PC-3 (cell line): Measurements from ENCODE around the gene SIM2. TPM values are rescaled to one million over a fixed set of nuclear protein-coding genes. Genes with fewer than 3 reads are reported as not detected.

Source experiments
- ATAC-seq: fragments of 200-7000 bp; cut with Tn5 transposase; 2 replicates; pipeline ENCODE4 v1.9.1; 2020; ENCODE audit warnings: mild to moderate bottlenecking, moderate library complexity
- BruUV-seq: library from RNA; stranded (reverse); fragments of 400-500 nt; replicated peaks from 2 replicates; lab custom pipeline; 2021; lab: Mats Ljungman, UMichigan
- CTCF ChIA-PET: fragments of 300-600 bp; sonication (Branson Sonifier 250); formaldehyde crosslinking; loops from one replicate; lab custom pipeline; 2022; ENCODE audit warnings: antibody characterized with exemption; lab: Charles Lee
- POLR2A ChIA-PET: fragments of 300-600 bp; sonication (Branson Sonifier 250); formaldehyde crosslinking; loops from one replicate; lab custom pipeline; 2022; ENCODE audit warnings: antibody characterized with exemption; ENCODE audit not compliant: unreplicated experiment; lab: Charles Lee
- DNase-seq: peaks from one replicate; pipeline ENCODE4 v3.0.0-alpha.2; 2015
- H2AFZ ChIP-seq: fragments of 300-600 bp; sonication (generic); 2 replicates; pipeline ENCODE4 v1.6.0; 2016; ENCODE audit warnings: antibody characterized with exemption, low read length
- H3F3A ChIP-seq: fragments of 300-600 bp; sonication (generic); one replicate; pipeline ENCODE4 v1.6.0; 2017; ENCODE audit warnings: antibody characterized with exemption, low read length, control low read depth, mild to moderate bottlenecking; ENCODE audit not compliant: unreplicated experiment
- H3K27ac ChIP-seq: fragments of 300-600 bp; sonication (generic); 2 replicates; pipeline ENCODE4 v1.5.1; 2016; ENCODE audit warnings: mild to moderate bottlenecking, low read length
- H3K27me3 ChIP-seq: fragments of 300-600 bp; sonication (generic); 2 replicates; pipeline ENCODE4 v1.6.1; 2016; ENCODE audit warnings: low read length, mixed read lengths
- H3K36me3 ChIP-seq: fragments of 300-600 bp; sonication (generic); 2 replicates; pipeline ENCODE4 v1.6.1; 2016; ENCODE audit warnings: low read depth, mixed run types, low read length, mixed read lengths
- H3K4me1 ChIP-seq: fragments of 300-600 bp; sonication (generic); 2 replicates; pipeline ENCODE4 v1.5.1; 2016; ENCODE audit warnings: low read length; ENCODE audit not compliant: insufficient read depth
- H3K4me2 ChIP-seq: fragments of 300-600 bp; sonication (generic); 2 replicates; pipeline ENCODE4 v1.6.0; 2016; ENCODE audit warnings: low read length
- H3K4me3 ChIP-seq: fragments of 300-600 bp; sonication (generic); 2 replicates; pipeline ENCODE4 v1.5.1; 2016; ENCODE audit warnings: mild to moderate bottlenecking, low read length, mixed read lengths
- H3K79me2 ChIP-seq: fragments of 300-600 bp; sonication (generic); 2 replicates; pipeline ENCODE4 v1.6.1; 2017; ENCODE audit warnings: low read length, mixed read lengths
- H3K9ac ChIP-seq: fragments of 300-600 bp; sonication (generic); 2 replicates; pipeline ENCODE4 v1.6.0; 2016; ENCODE audit warnings: mild to moderate bottlenecking, low read length
- H3K9me2 ChIP-seq: fragments of 300-600 bp; sonication (generic); replicated peaks from 2 replicates; pipeline ENCODE4 v1.6.1; 2016; ENCODE audit warnings: mixed run types, low read length, mixed read lengths
- H3K9me3 ChIP-seq: fragments of 300-600 bp; sonication (generic); 2 replicates; pipeline ENCODE4 v1.6.1; 2016; ENCODE audit warnings: low read length, mixed read lengths
- H4K20me1 ChIP-seq: fragments of 300-600 bp; sonication (generic); 2 replicates; pipeline ENCODE4 v1.6.1; 2016; ENCODE audit warnings: low read length, mixed read lengths
- EZH2 ChIP-seq: fragments of 300-600 bp; sonication (generic); IDR thresholded peaks from one replicate; pipeline ENCODE4 v1.6.1; 2017; ENCODE audit warnings: antibody characterized with exemption, mild to moderate bottlenecking, low read length; ENCODE audit not compliant: unreplicated experiment
- EZH2phosphoT487 ChIP-seq: fragments of 300-600 bp; sonication (generic); IDR thresholded peaks from 2 replicates; pipeline ENCODE4 v1.6.1; 2018; ENCODE audit warnings: mild to moderate bottlenecking, antibody characterized with exemption, low read length, borderline replicate concordance
- intact Hi-C: fragments of 100-400 bp; cut with micrococcal nuclease; formaldehyde crosslinking; loops from 2 replicates; pipeline ENCODE4 v1.9.0; 2023
- total RNA-seq: library from RNA; depleted of rRNA; stranded (reverse); fragments of >200 nt; gene quantifications from 2 replicates; pipeline ENCODE4 v1.2.3, GENCODE V29; 2014
- TF ChIP-seq, protein P1 (sequence below): fragments of 300-600 bp; sonication (generic); conservative IDR thresholded peaks from 2 replicates; pipeline ENCODE4 v1.5.1; 2017; ENCODE audit warnings: antibody characterized with exemption, low read depth, mild to moderate bottlenecking, low read length

SIM2 gene
- total RNA-seq, 1 experiment from 2014 or later: 71.2 TPM

DNA sequence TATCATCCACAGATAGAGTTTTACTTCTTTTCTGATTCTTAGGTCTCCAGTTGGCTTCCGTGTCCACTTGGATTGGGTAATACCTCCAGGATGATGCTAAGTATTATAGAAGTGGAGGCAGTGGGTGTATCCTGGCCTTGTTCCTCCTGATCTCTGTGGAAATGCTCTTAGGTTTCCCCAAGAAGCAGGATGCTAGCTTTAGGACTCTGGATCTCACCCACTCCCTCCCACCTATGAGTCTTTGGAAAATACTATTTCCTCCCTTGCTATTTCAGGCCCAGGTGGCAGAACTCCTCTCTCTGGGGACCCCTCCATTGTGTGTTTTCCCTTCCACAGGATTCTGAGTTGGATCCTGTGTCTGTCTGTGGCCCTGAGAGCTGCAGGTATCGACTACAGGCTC is 86.7 kb downstream of the SIM2 start:
- Histone ChIP-seq H3K9me3 (no peaks in the 10 kb centered on the region), H3K27ac (no peak overlapping the region), H2AFZ (no peak overlapping the region), H3K4me2 (no peak overlapping the region), H3K9me2 (no peaks in the 10 kb centered on the region), H3K27me3 (no peaks in the 10 kb centered on the region), H3K36me3 (no peaks in the 10 kb centered on the region), H3K4me3 (no peak overlapping the region), H3K4me1 (peaks cover 45% of the 10 kb centered on the region), H3K9ac (no peak overlapping the region), H3F3A (no peaks in the 10 kb centered on the region), H3K79me2 (no peaks in the 10 kb centered on the region), H4K20me1 (no peaks in the 10 kb centered on the region)
- ChIA-PET POLR2A (no interaction called here), CTCF (no interaction called here)
- no TSS peak for BruUV-seq
- DNase-seq (no peak), ATAC-seq (no peak)
- TF ChIP-seq EZH2phosphoT487: no peak
- TF ChIP-seq EZH2: no peak
- intact Hi-C loops: loop anchor here (2.0 kb wide), 1 partner anchor 29 kb away; no protein-coding TSS in a partner anchor

DNA sequence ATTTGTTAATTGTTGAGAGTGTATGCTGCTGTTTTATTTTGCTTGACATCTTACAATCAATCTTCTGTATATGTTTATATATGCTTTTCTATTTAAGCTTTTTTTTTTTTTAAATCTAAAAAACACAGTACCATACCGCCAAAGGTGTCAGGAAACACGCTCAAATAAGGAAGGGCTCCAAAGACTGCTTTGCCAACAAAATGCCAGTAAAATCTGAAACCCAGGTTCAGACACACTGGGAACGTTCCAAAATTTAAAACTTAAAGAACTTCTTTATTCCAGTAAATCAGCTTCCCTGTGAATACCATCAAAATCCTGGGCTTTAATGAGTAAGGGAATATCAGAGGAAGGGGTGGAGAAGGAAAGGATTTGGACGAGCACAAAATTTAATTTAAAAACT is 87.3 kb downstream of the SIM2 start:
- ChIA-PET CTCF (no interaction called here), POLR2A (no interaction called here)
- H3K4me1 ChIP-seq: peaks cover 41% of the 10 kb centered on the region
- no peak overlapping the region for H3K9ac ChIP-seq
- no peak overlapping the region for H2AFZ ChIP-seq
- H3K27me3 ChIP-seq: no peaks in the 10 kb centered on the region
- ATAC-seq: no peak
- H3K79me2 ChIP-seq: no peaks in the 10 kb centered on the region
- no peak overlapping the region for H3K27ac ChIP-seq
- no peaks in the 10 kb centered on the region for H3K9me3 ChIP-seq
- no peaks in the 10 kb centered on the region for H3K9me2 ChIP-seq
- H3K4me2 ChIP-seq: no peak overlapping the region
- H3F3A ChIP-seq: no peaks in the 10 kb centered on the region
- no peak overlapping the region for H3K4me3 ChIP-seq
- no peak for DNase-seq
- H4K20me1 ChIP-seq: no peaks in the 10 kb centered on the region
- BruUV-seq: no TSS peak
- no peaks in the 10 kb centered on the region for H3K36me3 ChIP-seq
- TF ChIP-seq, protein P1, sequence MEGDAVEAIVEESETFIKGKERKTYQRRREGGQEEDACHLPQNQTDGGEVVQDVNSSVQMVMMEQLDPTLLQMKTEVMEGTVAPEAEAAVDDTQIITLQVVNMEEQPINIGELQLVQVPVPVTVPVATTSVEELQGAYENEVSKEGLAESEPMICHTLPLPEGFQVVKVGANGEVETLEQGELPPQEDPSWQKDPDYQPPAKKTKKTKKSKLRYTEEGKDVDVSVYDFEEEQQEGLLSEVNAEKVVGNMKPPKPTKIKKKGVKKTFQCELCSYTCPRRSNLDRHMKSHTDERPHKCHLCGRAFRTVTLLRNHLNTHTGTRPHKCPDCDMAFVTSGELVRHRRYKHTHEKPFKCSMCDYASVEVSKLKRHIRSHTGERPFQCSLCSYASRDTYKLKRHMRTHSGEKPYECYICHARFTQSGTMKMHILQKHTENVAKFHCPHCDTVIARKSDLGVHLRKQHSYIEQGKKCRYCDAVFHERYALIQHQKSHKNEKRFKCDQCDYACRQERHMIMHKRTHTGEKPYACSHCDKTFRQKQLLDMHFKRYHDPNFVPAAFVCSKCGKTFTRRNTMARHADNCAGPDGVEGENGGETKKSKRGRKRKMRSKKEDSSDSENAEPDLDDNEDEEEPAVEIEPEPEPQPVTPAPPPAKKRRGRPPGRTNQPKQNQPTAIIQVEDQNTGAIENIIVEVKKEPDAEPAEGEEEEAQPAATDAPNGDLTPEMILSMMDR: no peak
- TF ChIP-seq EZH2phosphoT487 (no peak), EZH2 (no peak)
- intact Hi-C loops: no loop called here

DNA sequence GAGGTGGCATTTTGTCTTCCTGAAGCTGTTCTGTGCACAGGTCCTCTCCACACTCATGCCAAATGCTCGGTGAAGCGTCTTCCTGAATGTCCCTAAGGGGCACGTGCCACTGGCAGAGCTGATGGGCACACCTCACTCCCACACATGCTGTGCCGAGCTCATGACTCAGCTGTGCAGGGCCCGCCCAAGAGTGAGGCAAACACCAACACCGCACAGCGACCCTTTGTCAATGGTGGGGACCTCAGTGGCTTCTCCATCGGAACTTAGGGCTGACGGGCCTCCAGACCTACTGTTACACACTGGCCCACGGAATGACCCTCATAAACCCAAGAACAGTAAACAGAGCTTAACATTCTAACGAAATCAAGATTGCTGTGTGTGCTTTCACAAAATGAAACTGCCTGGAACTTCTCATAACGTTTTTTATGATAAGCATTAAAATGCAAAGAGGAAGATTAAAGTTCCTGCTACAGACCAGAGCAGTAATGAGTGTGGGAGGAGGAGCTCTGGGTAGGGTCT is 89.3 kb downstream of the SIM2 start:
- peak overlapping the region; percentile 59 for H3K27ac ChIP-seq
- POLR2A ChIA-PET: interaction anchor here (0.6 kb wide), 2 partner anchors 69 to 149 kb away, joined by 3 to 5 read pairs; no protein-coding TSS in a partner anchor
- intact Hi-C loops: no loop called here
- peak overlapping the region; percentile 64 for H3K4me3 ChIP-seq
- peak overlapping the region; percentile 88 for H3K4me2 ChIP-seq
- CTCF ChIA-PET: no interaction called here
- H3K27me3 ChIP-seq: no peaks in the 10 kb centered on the region
- TSS peak; percentile 52 for BruUV-seq
- no peaks in the 10 kb centered on the region for H3K9me3 ChIP-seq
- H2AFZ ChIP-seq: peak overlapping the region; percentile 81
- H3K4me1 ChIP-seq: peaks cover 41% of the 10 kb centered on the region
- H3K36me3 ChIP-seq: no peaks in the 10 kb centered on the region
- peak overlapping the region; percentile 40 for H3K9ac ChIP-seq
- no peaks in the 10 kb centered on the region for H3K9me2 ChIP-seq
- no peaks in the 10 kb centered on the region for H3K79me2 ChIP-seq
- no peaks in the 10 kb centered on the region for H3F3A ChIP-seq
- ATAC-seq: peak; percentile 86
- DNase-seq: peak; percentile 74
- no peaks in the 10 kb centered on the region for H4K20me1 ChIP-seq
- no peak for TF ChIP-seq EZH2
- TF ChIP-seq, protein P1: no peak
- no peak for TF ChIP-seq EZH2phosphoT487
